Activated T-cell treated with anti-CD3 and anti-CD28 coated beads, Interleukin-2, amount 50 U/mL, for 48 hours (primary cell): ENCODE measurements around the gene DUSP8.
"Not testable (repeated sequence)": the region's sequence is repeated elsewhere in the genome, so short reads cannot be mapped to it uniquely, and the experiment has no call there.

ENCODE experiments used
- DNase-seq, 2 experiments: peaks; one replicate each; pipeline ENCODE4 v3.0.0-alpha.2; 2020

The DUSP8 gene

GRCh38 chr11:1572197-1573076 lies at the start of gene DUSP8:
DUSP8 (minus strand) TSS chr11:1572271; CDS start chr11:1565826, 6,445 bp downstream.
- DNase-seq = peak; percentile 87 to 92

DNA sequence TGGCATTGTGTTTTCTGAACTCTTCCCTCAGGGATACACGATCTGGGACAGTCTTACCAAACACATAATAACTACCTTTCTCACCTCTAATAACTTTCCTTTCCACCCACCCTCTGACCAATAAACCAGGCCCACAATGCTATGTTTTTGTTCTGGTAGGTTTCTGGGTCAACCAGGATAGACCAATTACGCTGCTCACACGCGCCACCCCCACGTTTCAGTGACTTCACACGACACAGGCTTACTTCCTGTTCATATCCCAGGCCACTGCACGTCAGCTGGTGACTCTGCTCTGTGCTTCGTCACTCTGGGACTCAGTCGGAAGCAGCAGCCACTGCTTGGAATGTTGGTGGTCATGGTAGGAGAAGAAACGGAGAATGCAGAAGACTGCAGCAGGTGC lies 47.4 kb upstream of the DUSP8 start:
- DNase-seq = no peak

GRCh38 chr11:1618231-1618630 lies 46.2 kb upstream of the DUSP8 start:
- DNase-seq = no peak

DNA sequence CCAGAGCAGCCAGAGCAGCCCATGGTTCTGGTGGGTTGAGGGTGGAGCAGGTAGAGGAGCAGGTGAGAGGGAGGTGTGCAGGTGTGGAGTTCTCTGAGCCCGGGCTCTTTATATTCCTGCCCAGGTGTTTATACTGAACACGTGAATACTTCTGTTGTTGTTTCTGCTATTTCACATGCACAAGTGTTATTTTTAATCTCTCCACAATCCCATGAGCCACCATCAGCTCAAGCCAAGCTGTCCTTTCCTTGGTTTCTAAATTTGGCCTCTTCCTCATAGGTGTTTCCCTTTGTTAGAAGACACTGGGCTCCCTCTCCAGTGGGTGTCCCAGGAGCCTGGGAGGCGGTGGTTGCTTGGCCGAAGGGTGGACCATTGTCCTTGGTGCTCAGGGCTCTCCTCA lies 36.3 kb upstream of the DUSP8 start, which contains the start of gene KRTAP5-3:
TSS of gene KRTAP5-3 (minus strand) at position 101 of the 400 bp plus-strand sequence. CDS start at position 23, 78 bp downstream.
- DNase-seq = no peak

DNA sequence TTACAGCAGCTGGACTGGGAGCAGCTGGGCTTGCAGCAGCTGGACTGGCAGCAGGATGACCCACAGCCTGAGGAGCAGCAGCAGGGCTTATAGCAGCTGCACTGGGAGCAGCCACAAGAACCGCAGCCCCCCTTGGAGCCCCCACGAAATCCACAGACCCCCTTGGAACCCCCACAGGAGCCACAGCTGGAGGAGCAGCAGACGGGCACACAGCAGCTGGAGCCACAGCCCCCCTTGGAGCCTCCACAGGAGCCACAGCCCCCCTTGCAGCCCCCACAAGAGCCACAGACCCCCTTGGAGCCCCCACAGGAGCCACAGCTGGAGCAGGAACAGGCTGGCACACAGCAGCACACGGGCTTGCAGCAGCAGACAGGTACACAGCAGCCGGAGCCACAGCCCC lies 35.8 kb upstream of the DUSP8 start:
- not testable (repeated sequence) for DNase-seq

- DNase-seq = not testable (repeated sequence)
Observed at GRCh38 chr11:1607156-1607845, 35.2 kb upstream of the DUSP8 start.

DNA sequence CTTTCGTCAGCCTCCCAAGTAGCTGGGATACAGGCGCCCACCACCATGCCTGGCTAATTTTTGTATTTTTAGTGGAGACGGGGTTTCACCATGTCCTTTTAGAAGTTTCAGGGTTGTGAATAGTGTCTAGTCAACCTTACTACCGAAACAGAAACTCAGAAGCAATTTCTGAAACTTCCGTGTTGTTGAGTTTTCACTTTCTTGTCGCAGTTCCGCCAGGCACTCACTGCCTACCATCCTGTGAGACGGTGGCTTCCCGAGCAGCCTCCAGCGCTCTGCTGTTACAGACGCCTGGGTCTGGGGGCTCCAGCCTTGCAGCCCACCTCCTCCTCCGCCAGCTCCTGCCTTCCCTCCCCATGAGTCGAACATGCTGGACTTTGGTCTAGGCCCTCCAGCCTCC lies 33.9 kb upstream of the DUSP8 start:
- not testable (repeated sequence) for DNase-seq

DNA sequence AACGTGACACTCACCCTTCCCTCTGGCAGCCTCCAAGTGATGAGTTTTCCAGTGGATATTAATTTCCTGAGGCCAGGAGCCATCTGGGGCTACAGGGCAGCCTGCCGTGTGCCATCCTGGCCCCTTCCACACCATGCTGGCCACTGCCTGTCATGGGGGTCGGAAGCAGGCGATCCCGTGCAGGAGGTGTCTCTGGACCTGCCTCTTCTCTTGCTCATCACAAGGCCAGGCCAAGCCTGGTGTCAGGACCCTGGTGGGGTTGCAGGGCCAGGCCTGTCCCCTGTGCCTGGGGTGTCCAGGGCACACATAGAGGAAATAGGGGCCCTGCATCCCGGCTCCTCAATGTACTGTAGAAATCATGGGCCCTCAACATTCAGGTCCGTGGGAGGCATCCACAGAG lies 32.6 kb upstream of the DUSP8 start:
- no peak for DNase-seq

GRCh38 chr11:1604181-1604580 lies 32.1 kb upstream of the DUSP8 start:
- DNase-seq = no peak

DNA sequence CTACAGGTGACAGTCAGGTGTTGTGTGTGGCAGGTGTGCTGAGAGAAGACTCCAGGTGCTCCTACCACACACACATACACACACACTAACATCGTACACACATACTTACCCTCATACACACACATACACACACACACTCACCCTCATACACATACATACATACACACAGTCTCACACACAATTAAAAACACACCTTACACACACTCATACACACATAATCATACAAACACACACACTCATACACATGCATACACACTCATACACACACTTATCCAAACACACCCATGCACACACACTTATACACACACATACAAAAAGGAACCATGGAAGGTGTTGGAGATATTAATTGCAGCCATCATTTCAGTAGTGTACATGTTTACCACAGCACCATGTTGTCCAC lies 31.6 kb upstream of the DUSP8 start:
- DNase-seq = no peak

DNA sequence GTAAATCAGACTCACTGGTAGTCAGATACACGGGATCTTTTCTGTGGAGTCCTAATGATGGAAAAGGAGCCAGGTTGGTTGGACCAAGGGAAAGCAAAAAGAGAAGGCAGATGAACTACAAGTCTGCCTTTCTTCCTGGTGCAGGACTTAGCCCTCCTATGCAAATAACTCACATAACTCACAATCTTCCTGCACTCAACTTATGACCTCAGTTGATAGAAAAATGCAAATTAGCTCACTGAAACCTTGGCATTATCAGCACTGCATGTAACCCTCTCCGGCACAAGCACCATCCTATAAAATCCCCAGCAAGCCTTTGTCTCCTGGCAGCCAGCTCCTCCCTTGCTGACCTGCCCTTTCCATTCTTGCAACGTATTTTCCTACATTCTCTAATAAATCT lies 29.6 kb upstream of the DUSP8 start:
- DNase-seq = not testable (repeated sequence)

DNA sequence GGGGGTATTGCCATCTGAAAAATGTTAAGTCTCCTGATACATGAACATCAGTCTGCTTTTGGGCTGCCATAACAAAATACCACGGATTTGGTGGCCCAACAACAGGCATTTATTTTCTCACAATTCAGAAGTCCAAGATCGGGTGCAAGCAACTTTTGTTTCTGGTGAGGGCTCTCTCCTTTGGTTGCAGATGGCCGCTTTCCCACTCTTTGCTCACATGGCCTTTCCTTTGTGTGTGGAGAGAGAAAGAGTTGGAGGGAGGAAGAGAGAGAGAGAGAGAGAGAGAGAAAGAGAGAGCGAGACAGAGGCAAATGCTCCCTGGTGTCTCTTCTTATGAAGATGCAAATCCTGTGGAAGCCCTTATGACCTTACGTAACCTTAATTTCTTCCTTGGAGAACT lies 28.6 kb upstream of the DUSP8 start:
- DNase-seq = no peak

GRCh38 chr11:1598816-1599215 lies 26.7 kb upstream of the DUSP8 start:
- no peak for DNase-seq

- DNase-seq = not testable (repeated sequence)
Observed at GRCh38 chr11:1598406-1598805, 26.3 kb upstream of the DUSP8 start.

GRCh38 chr11:1597994-1598380 lies 25.9 kb upstream of the DUSP8 start, which contains the start of gene KRTAP5-2:
KRTAP5-2 (minus strand) TSS chr11:1598294; CDS start chr11:1598250, 44 bp downstream.
- no peak for DNase-seq

- DNase-seq = no peak
Observed at GRCh38 chr11:1597331-1597993, 25.4 kb upstream of the DUSP8 start.

GRCh38 chr11:1596576-1597121 lies 24.6 kb upstream of the DUSP8 start:
- DNase-seq = not testable (repeated sequence)

- DNase-seq = not testable (repeated sequence)
Observed at GRCh38 chr11:1595994-1596575, 24.0 kb upstream of the DUSP8 start.

DNA sequence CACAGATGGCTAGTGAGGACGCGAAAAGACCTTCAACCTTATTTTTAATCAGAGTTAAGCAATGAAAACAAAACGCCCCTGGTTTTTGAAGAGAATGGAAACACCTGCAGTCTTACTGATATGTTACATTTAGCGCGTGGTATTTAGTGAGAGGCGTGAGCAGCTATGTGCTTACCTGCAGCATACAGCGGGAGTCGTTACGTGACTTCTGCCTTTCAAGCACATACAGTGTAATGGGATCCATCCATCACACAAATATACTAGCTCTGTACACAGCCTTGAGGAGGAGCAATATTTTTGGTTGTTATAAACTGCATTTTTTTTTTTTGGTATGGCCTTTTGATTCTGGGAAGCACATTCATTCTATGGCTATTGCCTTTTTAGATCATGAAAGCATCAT lies 20.6 kb upstream of the DUSP8 start:
- DNase-seq = no peak

DNA sequence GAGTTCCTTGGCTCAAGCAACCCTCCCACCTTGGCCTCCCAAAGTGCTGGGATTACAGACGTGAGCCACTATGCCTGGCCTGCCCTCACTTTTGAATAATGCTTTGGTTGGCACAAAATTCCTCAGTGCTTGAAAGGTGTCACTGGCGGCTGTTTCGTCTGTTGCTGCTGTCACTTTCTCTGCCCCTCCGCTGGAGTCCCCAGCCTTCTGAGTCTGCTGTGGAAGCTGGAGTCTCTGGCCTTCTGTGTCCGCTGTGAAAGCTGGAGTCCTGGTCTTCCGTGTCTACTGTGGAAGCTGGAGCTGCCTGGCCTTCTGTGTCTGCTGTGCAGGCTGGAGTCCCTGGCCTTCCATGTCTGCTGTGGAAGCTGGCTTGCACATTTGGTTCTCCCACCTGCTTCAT lies 17.9 kb upstream of the DUSP8 start:
- DNase-seq = no peak

DNA sequence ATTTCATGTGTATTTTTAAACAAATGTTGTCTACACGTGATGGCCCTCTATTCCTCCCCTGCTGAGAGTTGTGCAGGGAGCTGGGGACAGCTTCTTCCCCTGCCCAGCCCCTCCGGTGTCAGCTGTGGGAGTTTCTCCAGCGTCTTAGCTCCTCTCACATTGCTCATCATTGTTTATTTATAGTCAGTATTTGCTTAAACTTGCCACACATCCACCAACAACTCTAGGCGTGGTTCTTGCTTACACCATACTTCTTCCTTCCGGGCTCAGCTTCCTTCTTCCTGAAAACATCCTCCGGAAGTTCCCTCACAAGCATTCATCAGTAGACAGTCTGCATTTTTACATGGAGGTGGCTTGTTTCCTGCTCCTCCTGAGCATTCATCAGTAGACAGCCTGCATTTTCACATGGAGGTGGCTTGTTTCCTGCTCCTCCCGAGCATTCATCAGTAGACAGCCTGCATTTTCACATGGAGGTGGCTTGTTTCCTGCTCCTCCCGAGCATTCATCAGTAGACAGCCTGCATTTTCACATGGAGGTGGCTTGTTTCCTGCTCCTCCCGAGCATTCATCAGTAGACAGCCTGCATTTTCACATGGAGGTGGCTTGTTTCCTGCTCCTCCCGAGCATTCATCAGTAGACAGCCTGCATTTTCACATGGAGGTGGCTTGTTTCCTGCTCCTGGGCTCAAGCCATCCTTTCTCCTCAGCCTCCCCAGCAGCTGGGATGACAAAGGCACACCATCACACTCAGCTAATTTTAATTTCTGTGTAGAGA lies 17.3 kb upstream of the DUSP8 start:
- DNase-seq = not testable (repeated sequence)

DNA sequence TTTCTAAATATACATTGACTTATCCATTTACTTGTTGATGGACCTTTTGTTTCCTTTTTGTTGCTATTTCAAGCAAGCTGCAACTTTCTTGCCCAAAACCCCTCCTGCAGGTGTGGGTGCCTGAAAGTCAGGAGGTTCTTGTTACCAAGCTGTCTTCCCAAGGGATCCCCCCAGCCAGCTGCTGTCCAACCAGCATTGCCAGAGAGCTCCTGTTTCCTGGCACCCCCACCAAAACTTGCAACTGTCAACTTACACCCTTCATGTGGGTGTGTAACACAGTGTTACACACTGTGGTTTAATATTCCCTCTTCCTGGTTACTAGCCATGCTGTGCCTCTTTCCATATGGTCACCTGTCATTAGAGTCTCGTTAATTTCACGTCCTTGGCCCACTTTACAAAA lies 14.6 kb upstream of the DUSP8 start:
- DNase-seq = no peak
